IMR-90 (cell line): ENCODE data around the gene CDK18. TPM values are rescaled to one million over a fixed set of nuclear protein-coding genes. Genes with fewer than 3 reads are reported as not detected.

Experiments used
- ATAC-seq: fragments of 200-7000 bp; cut with Tn5 transposase; 2 replicates; pipeline ENCODE4 v1.9.1; 2020; ENCODE audit warnings: low read depth, mild to moderate bottlenecking, moderate library complexity
- BruUV-seq: library from RNA; stranded (reverse); fragments of 400-500 nt; replicated peaks from 2 replicates; lab custom pipeline; 2021; lab: Mats Ljungman, UMichigan
- CTCF ChIA-PET: fragments of 300-600 bp; formaldehyde crosslinking; extraction: SDS; loops from one replicate; lab custom pipeline; 2021; ENCODE audit warnings: antibody characterized with exemption; lab: Yijun Ruan, JAX
- POLR2A ChIA-PET: fragments of 300-600 bp; sonication (Branson Sonifier 250); formaldehyde crosslinking; loops from one replicate; lab custom pipeline; 2022; ENCODE audit warnings: antibody characterized with exemption; ENCODE audit not compliant: unreplicated experiment; lab: Charles Lee
- DNase-seq: peaks from one replicate; pipeline ENCODE4 v3.0.0; 2013
- H2AFZ ChIP-seq: replicated peaks from 2 replicates; pipeline ENCODE3; 2013; ENCODE audit warnings: low read length, mild to moderate bottlenecking; ENCODE audit not compliant: poor library complexity
- H2AK5ac ChIP-seq: 2 replicates; pipeline ENCODE4 v1.6.1; 2013; ENCODE audit warnings: low read depth, low read length, inconsistent platforms
- H2AK9ac ChIP-seq: replicated peaks from 2 replicates; pipeline ENCODE3; 2013; ENCODE audit warnings: mild to moderate bottlenecking, low read depth, low read length, moderate library complexity; ENCODE audit not compliant: poor library complexity
- H2BK120ac ChIP-seq: 2 replicates; pipeline ENCODE4 v1.6.1; 2013; ENCODE audit warnings: low read depth, low read length, inconsistent platforms
- H2BK15ac ChIP-seq: 3 replicates; pipeline ENCODE4 v1.6.1; 2013; ENCODE audit warnings: low read depth, low read length, inconsistent platforms
- H2BK20ac ChIP-seq: 2 replicates; pipeline ENCODE4 v1.6.1; 2013; ENCODE audit warnings: low read depth, mild to moderate bottlenecking, inconsistent platforms, low read length, moderate library complexity
- H2BK5ac ChIP-seq: 2 replicates; pipeline ENCODE4 v1.6.1; 2013; ENCODE audit warnings: mild to moderate bottlenecking, low read depth, low read length, inconsistent platforms; ENCODE audit not compliant: poor library complexity, severe bottlenecking
- H3K14ac ChIP-seq: replicated peaks from 2 replicates; pipeline ENCODE4 v1.6.1; 2013; ENCODE audit warnings: low read depth, low read length, inconsistent platforms
- H3K18ac ChIP-seq: 2 replicates; pipeline ENCODE4 v1.6.1; 2013; ENCODE audit warnings: low read depth, low read length, control low read depth
- H3K23ac ChIP-seq: 2 replicates; pipeline ENCODE4 v1.6.1; 2013; ENCODE audit warnings: low read depth, low read length, inconsistent platforms
- H3K27ac ChIP-seq: 2 replicates; pipeline ENCODE4 v1.5.1; 2013; ENCODE audit warnings: mild to moderate bottlenecking, control low read depth, low read length; ENCODE audit not compliant: insufficient read depth
- H3K27me3 ChIP-seq: 2 replicates; pipeline ENCODE4 v1.6.1; 2013; ENCODE audit warnings: low read length; ENCODE audit not compliant: control insufficient read depth, insufficient read depth
- H3K36me3 ChIP-seq: 2 replicates; pipeline ENCODE4 v1.6.1; 2013; ENCODE audit warnings: low read length, mixed read lengths; ENCODE audit not compliant: control insufficient read depth, insufficient read depth
- H3K4ac ChIP-seq: 2 replicates; pipeline ENCODE4 v1.6.1; 2013; ENCODE audit warnings: low read depth, low read length, inconsistent platforms
- H3K4me1 ChIP-seq: 2 replicates; pipeline ENCODE4 v1.6.1; 2013; ENCODE audit warnings: low read length, mixed read lengths; ENCODE audit not compliant: control insufficient read depth, insufficient read depth
- H3K4me2 ChIP-seq: 2 replicates; pipeline ENCODE4 v1.6.1; 2013; ENCODE audit warnings: low read depth, mild to moderate bottlenecking, control low read depth, low read length, moderate library complexity
- H3K4me3 ChIP-seq: 2 replicates; pipeline ENCODE4 v1.5.1; 2013; ENCODE audit warnings: low read depth, mild to moderate bottlenecking, control low read depth, low read length, moderate library complexity; ENCODE audit not compliant: insufficient read depth
- H3K56ac ChIP-seq: 2 replicates; pipeline ENCODE4 v1.6.1; 2013; ENCODE audit warnings: low read length, inconsistent platforms; ENCODE audit not compliant: insufficient read depth; ENCODE audit errors: extremely low read depth
- H3K79me1 ChIP-seq, 2 experiments: 2 replicates each; pipeline ENCODE4 v1.6.1; 2013; ENCODE audit warnings: low read length in 2 of 2, inconsistent platforms in 1 of 2, low read depth in 1 of 2
- H3K9ac ChIP-seq: 2 replicates; pipeline ENCODE4 v1.6.1; 2013; ENCODE audit warnings: low read depth, low read length, control low read depth
- H3K9me1 ChIP-seq: 2 replicates; pipeline ENCODE4 v1.6.1; 2013; ENCODE audit warnings: low read length, inconsistent platforms; ENCODE audit not compliant: insufficient read depth
- H3K9me3 ChIP-seq: 2 replicates; pipeline ENCODE4 v1.6.1; 2013; ENCODE audit warnings: low read length; ENCODE audit not compliant: control insufficient read depth, insufficient read depth
- H4K20me1 ChIP-seq: 2 replicates; pipeline ENCODE4 v1.6.1; 2013; ENCODE audit warnings: low read length, inconsistent platforms; ENCODE audit not compliant: insufficient read depth
- H4K5ac ChIP-seq: 2 replicates; pipeline ENCODE4 v1.6.1; 2013; ENCODE audit warnings: mild to moderate bottlenecking, low read depth, low read length, control low read depth
- H4K8ac ChIP-seq, 2 experiments: 2 replicates each; pipeline ENCODE4 v1.6.1; 2013; ENCODE audit warnings: low read depth in 2 of 2, low read length in 2 of 2, control low read depth in 1 of 2, inconsistent platforms in 1 of 2
- H4K91ac ChIP-seq: 2 replicates; pipeline ENCODE4 v1.6.1; 2013; ENCODE audit warnings: low read depth, low read length, inconsistent platforms; ENCODE audit not compliant: insufficient read depth
- CEBPB ChIP-seq: IDR thresholded peaks from 2 replicates; pipeline ENCODE4 v1.6.1; 2012; ENCODE audit warnings: low read depth, low read length, improper control_type of control experiment
- CHD1 ChIP-seq: IDR thresholded peaks from 2 replicates; pipeline ENCODE4 v1.6.1; 2012; ENCODE audit warnings: low read depth, low read length, improper control_type of control experiment
- CTCF ChIP-seq: conservative IDR thresholded peaks from 2 replicates; pipeline ENCODE4 v1.5.1; 2012; ENCODE audit warnings: mild to moderate bottlenecking, low read depth, low read length, improper control_type of control experiment
- ELK1 ChIP-seq: fragments of 150-350 bp; IDR thresholded peaks from 2 replicates; pipeline ENCODE4 v1.6.1; 2016; ENCODE audit warnings: low read depth, mild to moderate bottlenecking, low read length, moderate library complexity, borderline replicate concordance
- FOS ChIP-seq: fragments of 150-350 bp; IDR thresholded peaks from 2 replicates; pipeline ENCODE4 v1.6.1; 2016; ENCODE audit warnings: low read depth, low read length
- MAFK ChIP-seq: IDR thresholded peaks from 2 replicates; pipeline ENCODE4 v1.6.1; 2012; ENCODE audit warnings: low read depth, low read length, improper control_type of control experiment
- MAZ ChIP-seq: IDR thresholded peaks from 2 replicates; pipeline ENCODE4 v1.6.1; 2012; ENCODE audit warnings: low read depth, mild to moderate bottlenecking, low read length, improper control_type of control experiment, moderate library complexity, borderline replicate concordance
- MXI1 ChIP-seq: IDR thresholded peaks from 2 replicates; pipeline ENCODE4 v1.6.1; 2012; ENCODE audit warnings: low read depth, mild to moderate bottlenecking, low read length, moderate library complexity, borderline replicate concordance
- POLR2A ChIP-seq: IDR thresholded peaks from 2 replicates; pipeline ENCODE4 v1.6.1; 2012; ENCODE audit warnings: mild to moderate bottlenecking, low read depth, low read length
- RAD21 ChIP-seq: IDR thresholded peaks from 2 replicates; pipeline ENCODE4 v1.6.1; 2012; ENCODE audit warnings: low read length, improper control_type of control experiment
- RCOR1 ChIP-seq: IDR thresholded peaks from 2 replicates; pipeline ENCODE4 v1.6.1; 2012; ENCODE audit warnings: mild to moderate bottlenecking, low read length, improper control_type of control experiment; ENCODE audit not compliant: insufficient replicate concordance
- RFX5 ChIP-seq: IDR thresholded peaks from 2 replicates; pipeline ENCODE4 v1.8.0; 2012; ENCODE audit warnings: low read depth, mild to moderate bottlenecking, low read length, moderate library complexity
- SMC3 ChIP-seq: fragments of 150-350 bp; IDR thresholded peaks from 2 replicates; pipeline ENCODE4 v1.6.1; 2016; ENCODE audit warnings: low read depth, mild to moderate bottlenecking, antibody characterized with exemption, low read length, moderate library complexity
- WGBS, 2 experiments: methylation state at CpG; one replicate each; pipeline versions ENCODE4 v1.1.5 to v1.1.7; 2013; ENCODE audit warnings: missing lambda C conversion rate in 2 of 2; ENCODE audit not compliant: insufficient read length in 1 of 2; ENCODE audit errors: extremely low coverage in 2 of 2; 5-methylcytosine and 5-hydroxymethylcytosine counted together
- dilution Hi-C: fragments of 300-500 bp; cut with HindIII; formaldehyde crosslinking; loops from one replicate; pipeline ENCODE4 v1.14.3; 2018; ENCODE audit warnings: low sequenced_read_pairs; ENCODE audit not compliant: unreplicated experiment
- in situ Hi-C: fragments of 300-500 bp; cut with MboI; formaldehyde crosslinking; loops from 3 replicates; pipeline ENCODE4 v1.14.3; 2019; ENCODE audit warnings: low sequenced_read_pairs, inconsistent platforms, mixed read lengths
- intact Hi-C: fragments of 100-400 bp; cut with micrococcal nuclease; formaldehyde crosslinking; loops from 2 replicates; pipeline ENCODE4 v1.10.0; 2022
- polyA plus RNA-seq, 3 experiments: library from polyadenylated mRNA; depleted of rRNA; stranded (reverse); fragments of >200 nt; gene quantifications; 2 replicates each; pipeline ENCODE4 v1.2.3, GENCODE V29; 2012; ENCODE audit warnings: low replicate concordance in 1 of 3
- total RNA-seq: library from RNA; depleted of rRNA; stranded (reverse); fragments of >200 nt; gene quantifications from 2 replicates; pipeline ENCODE4 v1.2.3, GENCODE V29; 2012
- TF ChIP-seq, protein P1 (sequence below): fragments of 150-350 bp; IDR thresholded peaks from 2 replicates; pipeline ENCODE4 v1.6.1; 2017; ENCODE audit warnings: mild to moderate bottlenecking, antibody characterized with exemption, low read length, low read depth

Gene CDK18
- total and polyA plus RNA-seq, 2 of the 4 experiments (the other 2 are of a cell fraction), result 0.18 to 0.48 TPM

GRCh38 chr1:205477121-205477758 is 27.2 kb upstream of the CDK18 start:
- WGBS, 2 experiments, result no CpG with 5 or more reads among the region's 6 CpGs
- H3K23ac ChIP-seq, result no peak overlapping the region
- no peak overlapping the region for H3K56ac ChIP-seq
- TF ChIP-seq MAZ (no peak), CTCF (no peak), CHD1 (no peak), MXI1 (no peak), ELK1 (no peak), CEBPB (no peak), POLR2A (no peak), RAD21 (no peak), FOS (no peak), MAFK (no peak), SMC3 (no peak), RFX5 (no peak), RCOR1 (no peak)
- TF ChIP-seq, protein P1, sequence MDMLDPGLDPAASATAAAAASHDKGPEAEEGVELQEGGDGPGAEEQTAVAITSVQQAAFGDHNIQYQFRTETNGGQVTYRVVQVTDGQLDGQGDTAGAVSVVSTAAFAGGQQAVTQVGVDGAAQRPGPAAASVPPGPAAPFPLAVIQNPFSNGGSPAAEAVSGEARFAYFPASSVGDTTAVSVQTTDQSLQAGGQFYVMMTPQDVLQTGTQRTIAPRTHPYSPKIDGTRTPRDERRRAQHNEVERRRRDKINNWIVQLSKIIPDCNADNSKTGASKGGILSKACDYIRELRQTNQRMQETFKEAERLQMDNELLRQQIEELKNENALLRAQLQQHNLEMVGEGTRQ, result no peak
- no peak overlapping the region for H2AK5ac ChIP-seq
- no peak overlapping the region for H3K9ac ChIP-seq
- H3K4me3 ChIP-seq, result no peak overlapping the region
- H4K5ac ChIP-seq, result no peak overlapping the region
- ChIA-PET CTCF (interaction anchor here (3.0 kb wide), 1 partner anchor 11 kb away, joined by 12 read pairs; no protein-coding TSS in a partner anchor), POLR2A (no interaction called here)
- intact Hi-C loops (no loop called here), dilution Hi-C loops (no loop called here), in situ Hi-C loops (no loop called here)
- H3K36me3 ChIP-seq, result no peaks in the 10 kb centered on the region
- no peak overlapping the region for H2BK5ac ChIP-seq
- no peak overlapping the region for H2AK9ac ChIP-seq
- BruUV-seq, result no TSS peak
- no peak overlapping the region for H2BK20ac ChIP-seq
- H2BK120ac ChIP-seq, result no peak overlapping the region
- H4K8ac ChIP-seq, result no peak overlapping the region
- H2AFZ ChIP-seq, result peak overlapping the region; percentile 29
- H2BK15ac ChIP-seq, result no peak overlapping the region
- H3K79me1 ChIP-seq, result no peaks in the 10 kb centered on the region
- H3K4me1 ChIP-seq, result no peaks in the 10 kb centered on the region
- H3K18ac ChIP-seq, result no peak overlapping the region
- H3K27me3 ChIP-seq, result peaks cover 30% of the 10 kb centered on the region
- no peak for DNase-seq
- H3K14ac ChIP-seq, result no peak overlapping the region
- no peaks in the 10 kb centered on the region for H3K9me1 ChIP-seq
- H3K9me3 ChIP-seq, result peaks cover 4% of the 10 kb centered on the region; the same call in 1 of the 2 replicates
- no peaks in the 10 kb centered on the region for H4K20me1 ChIP-seq
- H3K27ac ChIP-seq, result no peak overlapping the region
- no peak for ATAC-seq
- no peak overlapping the region for H3K4ac ChIP-seq
- H4K91ac ChIP-seq, result no peak overlapping the region
- no peak overlapping the region for H3K4me2 ChIP-seq
